Measurements from ENCODE around the gene ATP2C2.

ATP2C2 gene

DNA sequence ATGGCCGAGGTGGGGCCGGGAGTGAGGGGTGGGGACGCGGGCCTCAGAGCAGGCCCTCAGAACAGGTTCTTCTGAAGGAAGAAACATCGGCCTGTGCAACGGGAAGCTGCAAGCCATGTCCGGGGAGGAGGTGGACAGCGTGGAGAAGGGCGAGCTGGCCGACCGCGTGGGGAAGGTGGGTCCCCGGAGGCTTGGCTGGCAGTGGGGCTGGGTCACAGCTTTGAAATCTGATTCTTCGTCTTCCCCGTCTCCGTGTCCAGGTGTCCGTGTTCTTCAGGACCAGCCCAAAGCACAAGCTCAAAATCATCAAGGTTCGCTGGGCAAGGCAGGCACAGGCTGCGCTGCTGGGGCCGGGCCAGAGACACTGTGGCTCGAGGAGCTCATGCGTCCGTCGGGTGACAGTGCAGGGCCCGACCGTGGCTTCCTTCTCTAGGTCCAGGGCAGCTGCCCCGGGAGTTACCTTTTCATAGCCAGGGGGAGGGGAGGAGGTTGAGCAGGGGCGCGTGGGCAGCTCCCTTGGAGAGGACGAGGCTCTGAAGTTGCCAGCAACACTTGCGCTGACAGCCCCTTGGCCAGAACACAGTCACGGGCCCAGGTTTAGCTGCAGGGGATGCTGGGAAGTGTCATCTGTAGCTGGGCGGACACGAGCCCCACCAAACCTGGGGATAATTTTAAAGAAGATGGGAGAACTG, 84.9 kb downstream of the ATP2C2 start:
- DNase-seq = no peak

DNA sequence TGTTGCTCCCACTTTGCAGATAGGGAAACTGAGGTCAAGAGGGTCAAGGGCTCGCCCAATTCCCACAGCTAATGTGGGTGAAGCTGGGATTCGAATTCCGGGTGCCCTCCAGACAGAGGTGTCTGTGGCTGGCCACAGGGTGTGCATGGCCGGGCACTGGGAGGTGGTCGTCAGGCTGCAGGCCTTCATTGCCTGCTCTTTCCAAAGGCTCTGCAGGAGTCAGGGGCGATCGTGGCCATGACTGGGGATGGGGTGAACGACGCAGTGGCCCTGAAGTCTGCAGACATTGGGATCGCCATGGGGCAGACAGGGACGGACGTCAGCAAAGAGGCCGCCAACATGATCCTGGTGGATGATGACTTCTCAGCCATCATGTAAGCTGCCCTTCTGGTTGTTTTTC, 86.3 kb downstream of the ATP2C2 start:
- no peak for DNase-seq

- DNase-seq = no peak
Observed at GRCh38 chr16:84455031-84455430, 86.7 kb downstream of the ATP2C2 start.

DNA sequence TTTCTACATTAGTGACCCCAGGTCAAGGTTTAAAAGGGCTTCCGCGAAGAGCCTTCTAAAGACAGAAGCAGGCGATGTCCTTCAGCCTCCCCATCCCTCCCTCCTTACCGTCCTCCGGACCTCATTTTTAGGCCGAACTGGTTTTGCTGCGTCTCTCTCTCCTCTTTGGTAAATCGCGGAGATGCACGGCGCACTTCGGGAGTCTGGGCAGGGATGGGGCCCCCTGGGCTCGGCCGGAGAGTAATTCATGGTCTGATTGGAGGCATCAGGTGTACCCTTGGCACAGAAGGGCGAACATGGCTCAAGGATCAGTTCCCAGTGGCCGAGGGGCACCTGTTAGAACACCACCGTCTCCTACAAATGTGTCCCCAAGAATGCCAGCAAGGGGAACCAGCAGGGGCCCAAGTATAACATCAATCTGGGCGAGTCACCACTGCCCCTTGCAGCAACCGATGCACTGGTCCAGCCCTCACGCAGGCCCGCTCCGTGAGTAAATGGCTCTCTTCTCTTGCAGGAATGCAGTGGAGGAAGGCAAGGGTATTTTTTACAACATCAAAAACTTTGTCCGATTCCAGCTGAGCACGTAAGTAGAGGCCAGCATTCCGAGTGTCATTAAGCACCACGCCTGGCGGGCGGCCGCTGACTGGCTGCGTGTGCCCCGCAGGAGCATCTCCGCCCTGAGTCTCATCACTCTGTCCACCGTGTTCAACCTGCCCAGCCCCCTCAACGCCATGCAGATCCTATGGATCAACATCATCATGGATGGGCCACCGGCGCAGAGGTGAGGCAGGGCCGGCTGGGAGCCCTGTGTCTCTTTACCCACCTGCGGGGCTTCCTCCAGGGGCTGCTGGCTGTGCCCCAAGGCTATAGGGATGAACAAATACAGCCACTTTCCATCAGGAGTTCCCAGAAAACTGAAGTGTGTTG, 90.5 kb downstream of the ATP2C2 start:
- DNase-seq = no peak

DNA sequence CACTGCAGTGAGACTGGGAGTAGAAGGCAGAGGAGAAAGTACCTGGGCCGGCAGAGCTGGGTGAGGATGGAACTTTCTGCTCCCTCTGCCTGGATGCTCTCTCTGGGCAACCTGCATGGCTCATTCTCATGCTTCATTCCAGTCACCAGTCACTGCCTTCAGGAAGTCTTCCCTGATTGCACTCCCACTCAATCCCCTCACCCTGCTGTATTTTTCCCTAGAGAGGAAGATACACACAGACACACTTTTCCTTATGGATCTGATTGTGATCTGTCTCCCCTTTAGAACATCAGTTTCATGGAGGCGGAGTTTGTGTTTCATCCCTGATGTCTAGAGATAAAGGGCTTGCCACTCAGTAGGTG, 91.2 kb downstream of the ATP2C2 start:
- DNase-seq = no peak

DNA sequence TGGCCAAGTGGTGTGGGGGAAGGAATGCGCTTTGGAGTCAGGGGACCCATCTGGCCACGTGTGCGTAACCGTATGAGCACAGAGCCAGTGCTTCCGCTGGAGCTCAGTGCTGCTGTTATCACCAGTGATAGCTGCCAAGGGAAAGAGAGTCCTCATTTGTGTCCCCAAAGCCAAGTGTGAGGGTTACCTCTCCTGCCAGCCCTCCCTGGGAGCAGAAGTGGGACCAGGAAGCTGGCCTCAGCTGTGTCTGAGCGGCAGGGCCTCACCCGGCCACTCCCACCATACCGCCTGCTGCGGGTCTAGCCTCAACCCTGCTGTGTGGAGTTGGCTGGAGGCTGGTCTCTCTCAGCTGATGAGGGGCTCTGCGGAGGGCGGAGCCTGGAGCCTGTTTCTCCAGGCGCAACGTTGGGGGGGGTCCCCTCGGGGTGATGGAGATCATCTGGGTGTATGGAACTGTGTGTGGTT, 91.6 kb downstream of the ATP2C2 start:
- no peak for DNase-seq

GRCh38 chr16:84460406-84461028, 92.2 kb downstream of the ATP2C2 start:
- DNase-seq = no peak

DNA sequence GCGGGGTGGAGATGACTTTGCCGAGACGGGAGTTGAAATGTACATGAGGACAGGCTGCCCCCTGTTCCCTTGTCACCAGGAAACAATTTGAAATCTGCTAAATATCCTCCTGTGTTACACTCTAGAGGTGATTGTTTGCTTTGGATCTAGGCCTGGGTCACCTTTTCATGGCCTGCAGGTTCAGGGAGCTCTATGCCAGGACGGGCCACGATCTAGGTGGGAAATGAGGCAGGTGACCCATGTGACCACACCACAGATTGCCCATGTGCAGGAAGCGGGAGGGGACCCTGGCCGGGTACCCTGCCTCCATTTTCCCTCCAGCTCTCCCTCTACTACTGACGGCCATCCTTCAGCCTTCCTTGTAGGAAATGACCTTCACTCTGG, 92.7 kb downstream of the ATP2C2 start:
- no peak for DNase-seq

DNA sequence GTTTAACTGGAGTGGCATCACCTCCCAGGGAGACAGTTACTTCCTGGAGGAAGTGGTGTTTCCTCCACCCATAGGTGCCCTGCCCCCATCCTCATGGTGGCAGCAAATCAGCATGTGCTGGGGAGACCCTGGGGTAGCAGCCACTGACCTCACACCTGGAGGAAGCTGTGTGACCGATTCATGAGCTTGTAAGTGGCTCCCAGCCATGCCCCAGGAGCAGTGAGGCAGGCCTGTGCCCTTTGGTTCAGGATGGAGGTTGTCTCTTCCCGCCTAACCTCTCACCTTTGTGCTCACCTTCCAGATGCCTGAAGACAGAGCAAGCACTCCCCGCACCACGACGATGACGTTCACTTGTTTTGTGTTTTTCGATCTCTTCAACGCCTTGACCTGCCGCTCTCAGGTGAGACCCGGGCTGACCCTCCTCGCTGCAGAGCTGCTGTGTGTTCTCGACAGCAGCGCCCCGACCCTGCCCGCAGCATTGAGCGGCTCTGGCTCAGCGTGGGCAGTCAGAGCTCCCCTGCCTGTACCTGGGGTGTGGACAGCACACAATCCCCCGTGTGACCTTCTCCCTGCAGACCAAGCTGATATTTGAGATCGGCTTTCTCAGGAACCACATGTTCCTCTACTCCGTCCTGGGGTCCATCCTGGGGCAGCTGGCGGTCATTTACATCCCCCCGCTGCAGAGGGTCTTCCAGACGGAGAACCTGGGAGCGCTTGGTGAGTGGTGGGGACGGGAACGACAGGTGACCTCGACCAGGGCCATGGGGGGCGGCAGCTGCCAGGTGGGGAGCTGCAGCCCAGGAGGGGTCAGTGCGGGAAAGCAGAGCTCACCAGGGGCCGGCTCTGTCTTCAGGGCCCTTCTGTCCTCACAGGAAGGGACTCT, 93.3 kb downstream of the ATP2C2 start:
- DNase-seq = no peak

DNA sequence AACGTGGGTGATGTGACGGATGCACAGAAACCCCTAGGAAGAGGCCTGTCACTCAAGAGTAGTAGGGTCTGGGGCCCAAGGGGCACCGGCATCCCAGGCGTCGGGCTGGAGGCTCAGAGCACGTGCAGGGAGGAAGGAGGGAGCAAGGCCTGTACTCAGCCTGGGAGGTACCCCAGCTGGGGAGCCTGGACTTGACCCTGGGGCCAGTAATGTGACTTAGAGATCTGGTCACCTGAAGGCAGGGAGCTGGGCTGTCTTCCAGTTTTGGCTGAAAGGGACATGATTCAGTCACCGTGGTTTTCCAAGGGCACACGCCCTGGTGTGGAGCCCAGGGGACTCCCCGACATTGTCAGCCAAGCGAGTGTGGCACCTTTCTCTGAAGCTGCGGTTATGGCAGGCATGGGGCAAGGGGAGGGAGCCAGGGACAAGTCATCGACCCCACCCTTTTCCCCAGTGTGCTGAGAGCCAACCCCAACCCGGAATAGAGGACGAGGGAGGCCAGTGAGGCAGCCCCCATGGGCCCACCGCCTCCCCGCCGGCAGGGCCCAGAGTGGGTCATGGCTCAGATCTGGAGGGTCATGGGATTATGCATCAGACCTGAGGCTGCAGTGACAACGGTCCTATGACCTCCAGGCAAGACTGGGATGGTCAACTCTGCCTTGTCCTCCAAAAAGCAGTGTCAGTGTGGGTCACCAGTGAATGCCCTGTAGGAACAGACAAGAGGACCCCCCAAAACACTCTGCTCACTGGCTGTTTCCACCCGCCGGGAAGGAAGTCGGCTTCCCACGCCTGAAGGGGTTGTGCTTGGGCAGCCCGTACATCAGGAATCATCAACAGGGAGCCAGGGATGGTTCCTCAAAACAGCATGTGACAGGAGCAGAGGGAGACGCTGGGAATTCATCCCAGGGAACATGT, 94.2 kb downstream of the ATP2C2 start:
- DNase-seq = no peak

DNA sequence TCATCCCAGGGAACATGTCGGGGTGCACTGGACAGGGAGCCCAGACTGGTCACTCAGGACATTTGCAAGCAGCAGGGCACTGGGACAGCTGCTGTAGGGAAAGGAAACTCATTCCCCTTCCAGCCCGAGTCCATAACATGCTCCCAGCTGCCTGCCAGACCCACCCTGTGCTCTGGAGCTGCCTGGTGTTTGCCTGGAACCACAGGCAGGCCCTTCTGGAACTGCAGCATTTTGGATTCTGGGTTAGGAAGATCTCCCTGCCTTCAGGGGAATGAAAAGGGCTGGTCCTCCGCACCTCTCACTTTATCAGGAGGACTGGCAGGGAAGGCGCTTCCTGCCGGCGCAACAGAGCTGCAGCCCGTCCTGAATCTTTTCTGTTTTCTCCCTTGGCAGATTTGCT, 94.9 kb downstream of the ATP2C2 start:
- no peak for DNase-seq

- no peak for DNase-seq
Observed at GRCh38 chr16:84464116-84464515, 95.8 kb downstream of the ATP2C2 start.

- no peak for DNase-seq
Observed at GRCh38 chr16:84465154-84465553, 96.8 kb downstream of the ATP2C2 start.

GRCh38 chr16:84466692-84467091, 98.4 kb downstream of the ATP2C2 start:
- DNase-seq = no peak

- no peak for DNase-seq
Observed at GRCh38 chr16:84467256-84467655, 98.9 kb downstream of the ATP2C2 start.

GRCh38 chr16:84467709-84468108, 99.4 kb downstream of the ATP2C2 start:
- DNase-seq = no peak

GRCh38 chr16:84471316-84471715, 103.0 kb downstream of the ATP2C2 start:
- DNase-seq = no peak

- DNase-seq = no peak
Observed at GRCh38 chr16:84471966-84472365, 103.6 kb downstream of the ATP2C2 start.

- DNase-seq = no peak
Observed at GRCh38 chr16:84475643-84476240, 107.4 kb downstream of the ATP2C2 start.

DNA sequence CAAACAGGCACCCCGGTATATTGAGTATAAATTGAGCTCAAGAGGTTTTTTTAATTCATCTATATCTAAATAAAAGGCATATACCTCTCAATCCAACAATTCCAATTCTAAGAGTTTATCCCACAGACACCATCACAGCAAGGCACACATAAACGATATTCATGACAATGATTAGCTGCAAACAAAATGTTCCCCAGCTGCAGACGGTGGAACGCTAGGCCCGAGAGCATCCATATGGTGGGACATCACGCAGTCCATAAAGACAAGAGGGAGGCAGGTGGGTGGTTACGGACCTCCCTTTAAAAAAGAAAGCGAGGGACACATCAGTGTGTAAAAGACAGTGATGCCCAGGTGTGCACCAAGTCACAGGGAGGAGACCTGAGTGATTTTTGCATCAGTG, 108.1 kb downstream of the ATP2C2 start:
- no peak for DNase-seq

DNA sequence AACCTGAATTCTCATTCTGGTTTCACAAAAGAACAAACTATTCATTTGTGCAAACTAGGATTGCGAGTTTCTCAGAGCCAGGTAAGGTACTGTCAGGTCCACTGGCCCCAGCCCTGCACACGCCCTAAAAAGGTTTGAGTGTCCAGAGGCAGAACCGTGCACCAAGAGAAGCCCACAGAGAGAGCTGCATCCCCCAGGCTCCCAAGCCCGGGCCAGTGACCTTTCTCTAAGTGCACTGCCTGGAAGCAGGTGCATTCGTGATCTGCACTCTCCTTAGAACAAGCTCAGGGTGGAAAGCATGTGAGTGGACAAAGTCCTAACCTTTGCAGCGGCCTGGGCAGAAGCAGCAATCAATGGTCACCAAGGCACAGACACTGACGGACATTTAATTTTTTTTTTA, 109.3 kb downstream of the ATP2C2 start:
- no peak for DNase-seq

Measured in CD4-positive, alpha-beta T cell treated with Interleukin-4 for 1 hour (primary cell).